Mucosa of descending colon (tissue), 3 donors: ENCODE data around the gene CD48. TPM values are rescaled to one million over a fixed set of nuclear protein-coding genes. Genes with fewer than 3 reads are reported as not detected.
"Not testable (repeated sequence)": the region's sequence is repeated elsewhere in the genome, so short reads cannot be mapped to it uniquely, and the experiment has no call there.

Source experiments
- ATAC-seq: fragments of 200-7000 bp; cut with Tn5 transposase; one replicate; pipeline ENCODE4 v1.9.1; 2020; ENCODE audit warnings: mild to moderate bottlenecking, moderate library complexity
- DNase-seq, 3 donors: peaks; one replicate each; pipeline ENCODE4 v3.0.0-alpha.2; 2020
- H3K36me3 ChIP-seq: fragments of 200-600 bp; one replicate; pipeline ENCODE4 v1.8.0; 2021; ENCODE audit warnings: low read depth, mild to moderate bottlenecking
- H3K4me1 ChIP-seq: fragments of 200-600 bp; one replicate; pipeline ENCODE4 v1.8.0; 2021; ENCODE audit warnings: low read depth, mild to moderate bottlenecking
- H3K4me3 ChIP-seq: fragments of 200-600 bp; one replicate; pipeline ENCODE4 v1.8.0; 2021; ENCODE audit warnings: mild to moderate bottlenecking
- H3K9me3 ChIP-seq: fragments of 200-600 bp; one replicate; pipeline ENCODE4 v1.8.0; 2021; ENCODE audit warnings: mild to moderate bottlenecking
- CTCF ChIP-seq: fragments of 200-600 bp; IDR thresholded peaks from one replicate; pipeline ENCODE4 v1.8.0; 2022; ENCODE audit warnings: antibody characterized with exemption, mild to moderate bottlenecking
- intact Hi-C, 2 donors: fragments of 100-400 bp; cut with DNase I in 1 of 2; cut with micrococcal nuclease in 1 of 2; formaldehyde crosslinking; loops; one replicate each; pipeline versions ENCODE4 v1.11.0 to v1.11.1; 2022; cut with DNase I, micrococcal nuclease
- total RNA-seq, 3 donors: library from RNA; stranded (reverse); fragmentation: NEBNext Ultra II Directional in 2 of 3; extraction: Animal tissue kit (Norgen Biotek cat#: 25700) in 2 of 3; gene quantifications; one replicate each; pipeline versions ENCODE4 v1.2.1 to v1.2.4, GENCODE V29; 2021 to 2023
- donor health status: DM: no; HTN: no; CAD: no; lungs with moderate emphysema.
- donor health status: DM: no; HTN: no; CAD: no.
- donor health status: DM: no; HTN: yes; CAD: no.

The CD48 gene
- total RNA-seq, 3 donors from 2014 or later: 5.9 to 8.6 (median 6.1) TPM

- no peak overlapping the region for H3K4me3 ChIP-seq
- no peaks in the 10 kb centered on the region for H3K36me3 ChIP-seq
- DNase-seq: no peak
- no peaks in the 10 kb centered on the region for H3K4me1 ChIP-seq
- intact Hi-C loops: no loop called here
- no peak for TF ChIP-seq CTCF
- H3K9me3 ChIP-seq: no peaks in the 10 kb centered on the region
- ATAC-seq: no peak
Observed at GRCh38 chr1:160720356-160721085, 8.9 kb upstream of the CD48 start.

GRCh38 chr1:160718210-160718609, 6.6 kb upstream of the CD48 start:
- Histone ChIP-seq H3K36me3 (no peaks in the 10 kb centered on the region), H3K9me3 (no peaks in the 10 kb centered on the region), H3K4me3 (no peak overlapping the region), H3K4me1 (no peaks in the 10 kb centered on the region)
- TF ChIP-seq CTCF: no peak
- intact Hi-C loops: no loop called here
- no peak for ATAC-seq
- DNase-seq: no peak

- Histone ChIP-seq H3K4me1 (no peaks in the 10 kb centered on the region), H3K9me3 (no peaks in the 10 kb centered on the region), H3K36me3 (no peaks in the 10 kb centered on the region), H3K4me3 (no peak overlapping the region)
- ATAC-seq: no peak
- no peak for DNase-seq
- no peak for TF ChIP-seq CTCF
- intact Hi-C loops: no loop called here
Observed at GRCh38 chr1:160717306-160717705, 5.7 kb upstream of the CD48 start.

- ATAC-seq (no peak), DNase-seq (no peak)
- Histone ChIP-seq H3K9me3 (no peaks in the 10 kb centered on the region), H3K4me1 (no peaks in the 10 kb centered on the region), H3K36me3 (no peaks in the 10 kb centered on the region), H3K4me3 (no peak overlapping the region)
- TF ChIP-seq CTCF: no peak
- intact Hi-C loops: no loop called here
Observed at GRCh38 chr1:160716013-160716412, 4.4 kb upstream of the CD48 start.

- H3K36me3 ChIP-seq, DNase-seq, H3K4me3 ChIP-seq, H3K9me3 ChIP-seq, H3K4me1 ChIP-seq, intact Hi-C loops, ATAC-seq: not testable (repeated sequence)
Observed at GRCh38 chr1:160714034-160714648, 2.5 kb upstream of the CD48 start.

GRCh38 chr1:160713161-160713560, 1.5 kb upstream of the CD48 start:
- no peaks in the 10 kb centered on the region for H3K4me1 ChIP-seq
- no peaks in the 10 kb centered on the region for H3K9me3 ChIP-seq
- TF ChIP-seq CTCF: no peak
- no peak overlapping the region for H3K4me3 ChIP-seq
- DNase-seq (no peak), ATAC-seq (no peak)
- H3K36me3 ChIP-seq: no peaks in the 10 kb centered on the region
- intact Hi-C loops: no loop called here

- DNase-seq: peak in 1 of 3 donors; percentile 34
- intact Hi-C loops, H3K4me3 ChIP-seq: not testable (repeated sequence)
Observed at GRCh38 chr1:160712525-160713080, 981 bp upstream of the CD48 start.

More at GRCh38 chr1:160712525-160713080, 981 bp upstream of the CD48 start:
- H3K36me3 ChIP-seq, H3K9me3 ChIP-seq, H3K4me1 ChIP-seq: not testable (repeated sequence)
- peak; percentile 67 for ATAC-seq
